Eye (tissue), 1 donor: ENCODE measurements around the gene STKLD1.
"Not testable (repeated sequence)": the region's sequence is repeated elsewhere in the genome, so short reads cannot be mapped to it uniquely, and the experiment has no call there.

Experiments used
- DNase-seq: peaks from one replicate; pipeline ENCODE4 v3.0.0-alpha.2; 2015

The STKLD1 gene

GRCh38 chr9:133366435-133366834 is 9.7 kb upstream of the STKLD1 start:
- DNase-seq: no peak

GRCh38 chr9:133367221-133367620 is 8.9 kb upstream of the STKLD1 start:
- DNase-seq: no peak

- no peak for DNase-seq
Observed at GRCh38 chr9:133367778-133368177, 8.4 kb upstream of the STKLD1 start.

- DNase-seq: no peak
Observed at GRCh38 chr9:133368249-133368881, 7.8 kb upstream of the STKLD1 start.

GRCh38 chr9:133369422-133369821 is 6.7 kb upstream of the STKLD1 start:
- DNase-seq: no peak

- DNase-seq: no peak
Observed at GRCh38 chr9:133369933-133370332, 6.2 kb upstream of the STKLD1 start.

- no peak for DNase-seq
Observed at GRCh38 chr9:133370685-133371084, 5.5 kb upstream of the STKLD1 start.

GRCh38 chr9:133371261-133371711 is 4.9 kb upstream of the STKLD1 start:
- DNase-seq: no peak

GRCh38 chr9:133372144-133372543 is 4.0 kb upstream of the STKLD1 start:
- no peak for DNase-seq

GRCh38 chr9:133374612-133375115 is 1.5 kb upstream of the STKLD1 start:
- DNase-seq: no peak

GRCh38 chr9:133375116-133375723 is 946 bp upstream of the STKLD1 start:
- DNase-seq: peak; percentile 63

- DNase-seq: not testable (repeated sequence)
Observed at GRCh38 chr9:133377280-133377679, 1.1 kb downstream of the STKLD1 start.

GRCh38 chr9:133377721-133378216 is 1.6 kb downstream of the STKLD1 start:
- DNase-seq: no peak

GRCh38 chr9:133378408-133378962 is 2.3 kb downstream of the STKLD1 start:
- DNase-seq: no peak

- no peak for DNase-seq
Observed at GRCh38 chr9:133379153-133380086, 3.3 kb downstream of the STKLD1 start.

GRCh38 chr9:133380734-133381133 is 4.6 kb downstream of the STKLD1 start:
- DNase-seq: no peak

- DNase-seq: no peak
Observed at GRCh38 chr9:133382507-133383141, 6.5 kb downstream of the STKLD1 start.

- no peak for DNase-seq
Observed at GRCh38 chr9:133383438-133383837, 7.3 kb downstream of the STKLD1 start.

- no peak for DNase-seq
Observed at GRCh38 chr9:133384736-133385321, 8.7 kb downstream of the STKLD1 start.

- DNase-seq: no peak
Observed at GRCh38 chr9:133385452-133385851, 9.3 kb downstream of the STKLD1 start.

GRCh38 chr9:133386338-133386737 is 10.2 kb downstream of the STKLD1 start:
- DNase-seq: no peak

- no peak for DNase-seq
Observed at GRCh38 chr9:133387680-133388079, 11.5 kb downstream of the STKLD1 start.
